Amniotic stem cell (primary cell): ENCODE measurements around the gene SLC19A1.
"Not testable (repeated sequence)": the region's sequence is repeated elsewhere in the genome, so short reads cannot be mapped to it uniquely, and the experiment has no call there.

ENCODE experiments used
- DNase-seq: peaks from one replicate; lab custom pipeline; 2025; lab: John Stamatoyannopoulos, UW

Gene SLC19A1

DNA sequence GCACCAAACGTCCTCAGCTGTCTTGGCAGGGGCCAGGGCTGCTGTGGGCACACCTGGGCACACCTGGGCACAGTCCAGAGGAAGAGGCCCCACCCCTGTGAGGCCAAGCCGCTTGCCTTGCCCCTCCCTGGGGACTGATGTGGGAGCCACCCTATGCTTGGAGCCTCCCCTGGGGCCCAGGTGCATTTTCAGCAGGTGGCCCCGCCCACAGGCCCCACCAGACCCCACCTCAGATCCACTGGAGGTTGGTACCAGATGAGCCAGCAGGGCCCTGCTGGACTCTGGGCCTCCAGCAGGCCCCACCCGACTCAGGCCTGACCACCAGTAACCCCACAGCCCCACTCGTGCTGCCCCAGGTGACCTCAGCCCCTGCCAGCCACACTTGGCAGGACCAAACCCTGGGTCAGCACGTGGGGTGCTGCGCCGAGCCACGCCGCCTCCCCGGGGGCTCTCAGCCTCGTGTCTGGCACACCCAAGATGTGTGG lies 8.8 kb downstream of the SLC19A1 start:
- no peak for DNase-seq

DNA sequence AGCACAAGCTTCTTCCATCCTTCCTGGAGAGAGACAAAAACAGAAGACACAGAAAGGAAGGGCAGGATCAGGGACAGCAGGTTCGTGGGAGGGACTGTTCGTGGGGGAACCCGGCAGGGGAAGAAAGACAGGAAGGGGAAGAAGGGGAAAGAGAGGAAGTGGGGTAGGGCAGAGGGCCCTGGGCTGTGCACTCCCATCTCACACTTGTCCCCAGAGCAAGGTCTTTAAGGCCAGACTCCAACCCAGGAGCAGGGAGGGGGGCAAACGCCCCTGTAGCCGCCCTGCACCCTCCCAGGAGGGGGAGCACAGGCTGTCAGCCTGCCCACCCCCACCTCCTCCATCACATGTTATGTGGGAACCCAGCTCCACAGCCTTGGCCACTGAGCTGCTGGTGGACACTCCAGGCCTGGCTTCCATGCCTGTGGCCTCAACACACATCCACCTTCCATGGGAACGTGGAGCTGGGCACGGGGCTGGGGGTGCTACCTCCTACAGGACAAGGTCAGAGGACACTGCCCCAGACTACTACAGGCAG lies 9.3 kb downstream of the SLC19A1 start:
- no peak for DNase-seq

DNA sequence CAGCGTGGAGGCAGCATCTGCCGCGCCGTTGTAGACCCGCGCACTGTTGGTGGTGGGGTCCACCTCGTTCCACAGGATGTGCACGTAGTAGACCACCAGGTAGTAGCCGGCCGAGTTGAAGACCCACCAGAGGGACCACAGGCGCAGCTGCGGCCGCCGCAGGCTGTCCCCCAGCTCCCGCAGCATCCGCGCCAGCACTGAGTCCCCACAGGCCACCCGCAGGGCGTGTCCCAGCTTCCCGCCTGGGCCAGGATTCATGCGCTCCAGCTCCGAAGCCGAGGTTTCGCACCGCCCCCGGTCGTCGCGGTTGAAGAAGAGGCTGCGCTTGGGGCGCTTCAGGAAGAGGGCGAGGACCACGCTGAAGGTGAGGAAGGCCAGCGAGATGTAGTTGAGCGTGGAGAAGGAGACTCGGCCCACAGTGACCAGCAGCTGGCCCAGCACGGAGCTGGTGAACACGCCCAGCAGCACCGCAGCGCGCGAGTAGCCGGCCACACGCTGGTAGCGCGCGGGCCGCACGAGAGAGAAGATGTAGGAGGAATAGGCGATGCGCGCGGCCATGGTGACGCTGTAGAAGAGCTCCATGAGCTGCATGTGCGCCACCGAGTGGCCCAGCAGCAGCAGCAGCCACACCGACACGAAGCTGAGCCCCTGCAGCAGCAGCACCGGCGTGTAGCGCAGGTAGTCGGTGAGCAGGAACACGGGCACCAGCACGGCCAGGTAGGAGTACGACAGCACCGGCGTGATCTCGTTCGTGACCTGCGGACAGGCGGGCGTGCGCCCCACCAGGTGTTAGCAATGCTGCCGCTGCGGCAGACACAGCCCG lies 10.6 kb downstream of the SLC19A1 start:
- DNase-seq: no peak

DNA sequence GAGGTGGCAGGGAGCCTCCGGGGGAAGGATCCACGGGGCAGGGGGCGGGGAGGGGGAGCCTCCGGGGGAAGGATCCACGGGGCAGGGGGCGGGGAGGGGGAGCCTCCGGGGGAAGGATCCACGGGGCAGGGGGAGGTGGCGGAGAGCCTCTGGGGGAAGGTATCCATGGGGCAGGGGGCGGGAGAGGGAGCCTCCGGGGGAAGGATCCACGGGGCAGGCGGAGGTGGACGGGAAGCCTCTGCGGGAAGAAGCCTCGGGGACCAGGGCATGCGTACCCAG lies 11.2 kb downstream of the SLC19A1 start:
- DNase-seq: not testable (repeated sequence)

- no peak for DNase-seq
Measured at GRCh38 chr21:45530423-45531113, 11.7 kb downstream of the SLC19A1 start.

- no peak for DNase-seq
Measured at GRCh38 chr21:45529785-45530422, 12.3 kb downstream of the SLC19A1 start.

DNA sequence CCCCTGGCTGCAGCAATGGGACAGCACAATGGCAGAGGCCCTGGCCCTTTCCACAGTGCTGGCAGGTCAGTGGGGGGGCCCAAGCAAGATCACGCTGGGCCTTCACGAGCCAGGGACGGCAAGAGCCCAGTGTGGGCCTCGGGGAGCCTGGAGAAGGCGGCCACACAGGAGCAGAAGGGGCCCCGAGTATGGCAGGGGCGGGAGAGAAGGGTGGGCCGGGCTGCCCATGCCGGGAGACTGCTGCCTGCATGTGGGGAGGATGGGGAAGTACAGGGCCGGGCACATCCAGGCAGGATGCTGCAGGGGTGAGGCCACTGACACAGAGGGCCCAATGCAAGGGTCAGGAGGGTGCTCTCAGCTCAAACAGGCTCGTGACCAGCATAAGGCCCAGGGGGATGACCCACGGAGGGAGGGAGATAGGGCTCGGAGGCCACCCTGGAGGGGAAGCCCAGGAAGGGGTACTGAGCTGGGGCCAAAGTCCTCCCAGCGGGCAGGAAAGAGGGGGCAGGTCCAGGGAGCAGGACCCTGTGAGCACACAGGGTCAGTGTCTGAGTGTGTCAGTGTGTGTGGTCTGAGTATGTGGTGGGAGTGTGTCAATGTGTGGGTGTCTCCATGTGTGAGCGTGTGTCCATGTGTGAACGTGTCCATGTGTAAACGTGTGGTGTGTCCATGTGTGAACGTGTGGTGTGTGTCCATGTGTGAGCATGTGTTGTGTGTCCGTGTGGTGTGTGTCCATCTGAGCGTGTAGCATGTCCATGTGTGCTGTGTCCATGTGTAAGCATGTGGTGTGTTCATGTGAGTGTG lies 13.1 kb downstream of the SLC19A1 start:
- no peak for DNase-seq

DNA sequence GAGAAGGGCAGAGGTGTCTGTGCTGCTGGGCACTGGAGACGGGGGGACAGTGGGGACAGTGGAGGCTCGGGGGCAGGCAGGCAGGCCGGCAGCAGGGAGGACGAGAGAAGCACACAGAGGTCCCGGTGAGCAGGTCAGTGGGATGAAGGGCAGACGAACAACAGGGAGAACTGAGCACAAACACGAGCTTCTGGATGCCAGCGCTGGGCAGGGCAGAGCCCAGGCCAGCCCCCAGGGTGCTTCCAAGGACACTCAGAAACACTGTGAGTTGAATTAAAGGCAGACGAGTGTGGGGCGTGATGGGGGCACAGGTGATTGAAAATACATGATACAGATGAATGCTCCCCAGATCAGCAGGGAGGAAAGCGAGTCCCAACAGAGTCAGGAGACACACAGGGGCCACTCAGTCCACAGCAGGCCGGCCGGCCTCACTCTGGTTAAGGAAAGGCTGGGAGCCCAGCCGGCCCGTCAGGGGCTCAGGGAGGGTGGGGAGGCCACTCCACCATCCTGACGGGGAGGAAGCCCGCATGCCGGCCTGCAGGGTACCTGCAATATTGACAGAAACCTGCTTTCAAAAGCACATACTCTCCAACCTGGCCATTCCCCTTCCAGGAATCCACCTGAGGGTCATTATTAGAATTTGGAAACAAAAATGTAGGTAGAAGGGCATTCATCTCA lies 14.1 kb downstream of the SLC19A1 start:
- DNase-seq: no peak

- not testable (repeated sequence) for DNase-seq
Measured at GRCh38 chr21:45527151-45527999, 14.9 kb downstream of the SLC19A1 start.

GRCh38 chr21:45525910-45526306 lies 16.3 kb downstream of the SLC19A1 start:
- no peak for DNase-seq

- DNase-seq: no peak
Measured at GRCh38 chr21:45525153-45525909, 16.9 kb downstream of the SLC19A1 start.

DNA sequence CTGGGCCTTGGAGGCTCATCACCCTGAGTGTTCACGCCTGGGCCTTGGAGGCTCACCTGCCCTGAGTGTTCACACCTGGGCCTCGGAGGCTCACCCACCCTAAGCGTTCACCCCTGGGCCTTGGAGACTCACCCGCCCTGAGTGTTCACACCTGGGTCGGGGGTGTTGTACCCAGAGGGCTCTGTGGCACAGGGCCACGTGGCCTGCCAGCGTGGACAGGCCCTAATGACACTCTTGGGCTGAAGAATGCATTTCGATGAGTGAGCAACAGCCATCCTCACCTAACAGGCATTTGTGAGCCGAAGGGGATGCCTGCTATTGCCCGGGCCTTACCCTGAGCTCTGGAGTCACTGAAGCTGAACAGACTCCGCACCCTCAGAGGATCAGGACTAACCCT lies 17.5 kb downstream of the SLC19A1 start:
- DNase-seq: no peak

- no peak for DNase-seq
Measured at GRCh38 chr21:45523411-45524101, 18.7 kb downstream of the SLC19A1 start.

DNA sequence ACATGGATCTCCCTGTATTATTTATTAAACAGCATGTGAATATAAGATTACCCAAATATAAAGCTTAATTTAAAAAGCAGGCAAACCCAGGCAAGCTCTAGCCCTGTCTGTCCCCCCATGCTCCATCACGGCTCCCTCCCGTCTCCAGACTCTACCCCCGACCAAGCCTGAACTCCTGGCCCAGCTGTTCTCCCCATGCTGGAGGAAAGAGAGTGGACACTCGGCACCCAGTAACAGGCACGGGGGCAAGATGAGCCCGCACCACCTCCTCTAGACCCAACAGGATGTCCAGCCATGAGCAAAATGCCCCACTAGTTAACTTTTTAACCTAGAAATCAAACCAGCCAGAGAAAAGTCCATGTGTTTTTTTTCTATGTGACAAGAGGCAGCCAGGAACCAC lies 19.3 kb downstream of the SLC19A1 start:
- DNase-seq: no peak

DNA sequence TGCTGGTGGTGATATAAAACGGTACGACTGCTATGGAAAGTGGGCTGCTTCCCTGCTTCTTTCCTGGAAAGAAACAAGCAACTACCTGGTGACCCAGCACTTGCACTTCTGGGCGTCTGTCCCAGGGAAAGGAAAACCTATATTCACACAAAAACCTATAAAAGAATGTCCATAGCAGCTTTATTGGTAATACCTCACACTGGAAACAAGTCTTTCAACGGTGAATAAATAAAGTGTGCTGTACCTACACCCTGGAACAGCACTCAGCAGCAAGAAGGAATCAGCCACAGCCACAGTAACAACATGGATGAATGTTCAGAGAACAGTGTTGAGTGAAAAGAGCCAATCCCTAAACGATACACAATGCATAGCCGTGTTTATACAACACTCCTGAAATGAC lies 19.9 kb downstream of the SLC19A1 start:
- no peak for DNase-seq

- DNase-seq: no peak
Measured at GRCh38 chr21:45521241-45521640, 21.0 kb downstream of the SLC19A1 start.

DNA sequence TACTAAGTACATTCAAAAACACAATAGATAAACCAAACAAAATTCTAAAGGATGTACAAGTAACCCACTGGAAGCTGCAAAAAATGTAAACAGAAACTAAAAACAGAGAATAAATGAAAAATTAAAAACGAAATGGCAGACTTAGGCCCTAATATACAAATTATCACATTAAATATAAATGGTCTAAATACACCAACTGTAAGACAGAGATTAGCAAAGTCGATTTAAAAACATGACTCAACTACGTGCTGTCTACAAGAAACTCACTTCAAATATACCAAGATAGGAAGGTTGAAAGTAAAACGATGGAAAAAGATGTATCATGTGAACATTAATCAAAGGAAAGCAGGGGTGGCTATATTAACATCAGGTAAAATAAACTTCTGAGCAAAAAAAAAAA lies 23.1 kb downstream of the SLC19A1 start:
- no peak for DNase-seq

- no peak for DNase-seq
Measured at GRCh38 chr21:45518742-45519141, 23.5 kb downstream of the SLC19A1 start.
